Measurements from ENCODE around the gene LENEP.

The LENEP gene

GRCh38 chr1:155006601-155007101 lies 13.3 kb downstream of the LENEP start:
- H3K4me3 ChIP-seq (ENCODE audit: low read depth, low read length) = no peak overlapping the region
- DNase-seq (ENCODE audit: low read depth, low spot score) = no peak
- in situ Hi-C loops (cut with HindIII; ENCODE audit: low sequenced_read_pairs) = no loop called here
- TF ChIP-seq, protein P1, sequence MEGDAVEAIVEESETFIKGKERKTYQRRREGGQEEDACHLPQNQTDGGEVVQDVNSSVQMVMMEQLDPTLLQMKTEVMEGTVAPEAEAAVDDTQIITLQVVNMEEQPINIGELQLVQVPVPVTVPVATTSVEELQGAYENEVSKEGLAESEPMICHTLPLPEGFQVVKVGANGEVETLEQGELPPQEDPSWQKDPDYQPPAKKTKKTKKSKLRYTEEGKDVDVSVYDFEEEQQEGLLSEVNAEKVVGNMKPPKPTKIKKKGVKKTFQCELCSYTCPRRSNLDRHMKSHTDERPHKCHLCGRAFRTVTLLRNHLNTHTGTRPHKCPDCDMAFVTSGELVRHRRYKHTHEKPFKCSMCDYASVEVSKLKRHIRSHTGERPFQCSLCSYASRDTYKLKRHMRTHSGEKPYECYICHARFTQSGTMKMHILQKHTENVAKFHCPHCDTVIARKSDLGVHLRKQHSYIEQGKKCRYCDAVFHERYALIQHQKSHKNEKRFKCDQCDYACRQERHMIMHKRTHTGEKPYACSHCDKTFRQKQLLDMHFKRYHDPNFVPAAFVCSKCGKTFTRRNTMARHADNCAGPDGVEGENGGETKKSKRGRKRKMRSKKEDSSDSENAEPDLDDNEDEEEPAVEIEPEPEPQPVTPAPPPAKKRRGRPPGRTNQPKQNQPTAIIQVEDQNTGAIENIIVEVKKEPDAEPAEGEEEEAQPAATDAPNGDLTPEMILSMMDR (IDR thresholded peaks at IDR 0.05; ENCODE audit: low read depth, low read length) = no peak

DNA sequence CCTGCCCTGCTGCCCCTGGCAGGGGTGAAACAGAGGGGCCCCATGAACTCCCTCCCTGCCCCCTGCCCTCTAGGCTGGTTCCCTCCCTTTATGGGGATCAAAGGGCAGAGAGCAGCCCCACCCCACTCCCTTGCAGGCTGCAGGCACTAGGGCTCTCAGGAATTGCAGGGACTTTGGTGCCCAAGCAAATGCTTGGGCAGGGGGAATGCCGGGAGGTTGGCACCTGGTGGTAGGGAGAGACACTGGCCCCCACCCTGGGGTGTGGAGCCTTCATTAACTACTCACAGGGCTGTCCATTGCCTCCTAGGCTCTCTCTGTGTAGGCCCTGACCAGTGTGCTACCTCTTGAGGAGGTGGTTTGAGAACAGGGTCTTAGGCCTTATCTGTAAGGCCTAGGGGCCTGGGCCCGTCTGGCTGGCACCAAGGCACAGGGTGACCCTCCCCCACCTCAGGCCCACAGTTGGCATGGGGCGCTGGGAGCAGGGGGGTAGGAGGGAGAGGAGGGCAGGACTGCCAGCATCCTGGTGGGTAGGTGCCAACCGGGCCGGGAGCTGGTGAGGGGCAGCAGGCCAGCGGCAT lies 14.0 kb downstream of the LENEP start:
- in situ Hi-C loops (cut with HindIII; ENCODE audit: low sequenced_read_pairs) = no loop called here
- no peak for DNase-seq (ENCODE audit: low read depth, low spot score)
- no peak overlapping the region for H3K4me3 ChIP-seq (ENCODE audit: low read depth, low read length)
- TF ChIP-seq, protein P1 (IDR thresholded peaks at IDR 0.05; ENCODE audit: low read depth, low read length) = no peak

GRCh38 chr1:155008015-155008941 lies 14.9 kb downstream of the LENEP start:
- TF ChIP-seq, protein P1 (IDR thresholded peaks at IDR 0.05; ENCODE audit: low read depth, low read length) = no peak
- no peak overlapping the region for H3K4me3 ChIP-seq (ENCODE audit: low read depth, low read length)
- no peak for DNase-seq (ENCODE audit: low read depth, low spot score)
- in situ Hi-C loops (cut with HindIII; ENCODE audit: low sequenced_read_pairs) = no loop called here

GRCh38 chr1:155009221-155009711 lies 15.9 kb downstream of the LENEP start:
- TF ChIP-seq, protein P1 (IDR thresholded peaks at IDR 0.05; ENCODE audit: low read depth, low read length) = no peak
- in situ Hi-C loops (cut with HindIII; ENCODE audit: low sequenced_read_pairs) = no loop called here
- no peak for DNase-seq (ENCODE audit: low read depth, low spot score)
- no peak overlapping the region for H3K4me3 ChIP-seq (ENCODE audit: low read depth, low read length)

- no peak for DNase-seq (ENCODE audit: low read depth, low spot score)
- in situ Hi-C loops (cut with HindIII; ENCODE audit: low sequenced_read_pairs) = no loop called here
- TF ChIP-seq, protein P1 (IDR thresholded peaks at IDR 0.05; ENCODE audit: low read depth, low read length) = no peak
- H3K4me3 ChIP-seq (ENCODE audit: low read depth, low read length) = no peak overlapping the region
Measured at GRCh38 chr1:155009742-155010141, 16.4 kb downstream of the LENEP start.

DNA sequence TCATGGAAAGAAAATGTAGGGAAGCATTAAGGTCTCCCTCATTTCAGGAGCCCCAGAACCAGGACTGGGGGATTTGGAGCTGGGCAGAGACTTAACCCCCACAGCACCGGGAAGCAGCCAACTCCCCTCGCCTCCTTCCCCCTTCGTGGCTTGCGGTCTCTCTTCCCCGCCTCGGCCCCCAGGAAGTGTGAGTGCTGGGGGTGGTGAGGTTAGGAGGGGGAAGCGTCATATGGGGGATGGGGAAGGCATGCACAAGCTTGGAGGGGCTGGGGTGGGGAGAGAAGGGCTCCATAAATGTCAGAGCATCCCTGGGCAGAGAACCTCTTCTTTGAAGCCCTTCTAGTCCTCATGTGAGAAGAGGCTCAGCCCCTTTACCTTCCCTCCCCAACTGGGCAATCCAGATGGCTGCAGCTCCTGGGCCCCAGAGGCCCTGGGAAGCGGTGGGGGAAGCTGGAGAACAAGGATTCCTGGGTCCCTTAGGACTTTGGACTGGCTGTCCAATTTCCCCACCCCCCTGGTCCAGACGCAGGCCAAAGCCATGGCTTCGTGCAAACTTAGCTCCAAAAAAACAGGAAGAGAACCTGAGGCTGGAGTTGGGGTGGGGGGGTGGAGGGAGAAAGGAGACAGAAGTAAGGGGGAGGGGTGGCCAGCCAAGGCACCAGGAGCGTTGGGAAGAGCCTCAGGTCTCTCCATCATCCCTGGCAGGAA lies 17.0 kb downstream of the LENEP start:
- DNase-seq (ENCODE audit: low read depth, low spot score) = no peak
- no peak overlapping the region for H3K4me3 ChIP-seq (ENCODE audit: low read depth, low read length)
- in situ Hi-C loops (cut with HindIII; ENCODE audit: low sequenced_read_pairs) = no loop called here
- TF ChIP-seq, protein P1 (IDR thresholded peaks at IDR 0.05; ENCODE audit: low read depth, low read length) = no peak

Measured in astrocyte of the spinal cord (primary cell).